H1 (cell line): ENCODE measurements around the gene SWT1. TPM values are rescaled to one million over a fixed set of nuclear protein-coding genes. Genes with fewer than 3 reads are reported as not detected.

Experiments
- CTCF ChIA-PET: fragments of 300-600 bp; sonication (Branson Sonifier 250); formaldehyde crosslinking; loops from one replicate; lab custom pipeline; 2021; ENCODE audit not compliant: partially characterized antibody; lab: Charles Lee
- POLR2A ChIA-PET: fragments of 300-600 bp; sonication (Branson Sonifier 250); formaldehyde crosslinking; loops from one replicate; lab custom pipeline; 2021; ENCODE audit warnings: inconsistent platforms; ENCODE audit not compliant: partially characterized antibody; lab: Charles Lee
- DNase-seq, 2 experiments: peaks; one replicate each; pipeline versions ENCODE4 v3.0.0 to v3.0.0-alpha.2; 2010 to 2022; ENCODE audit warnings: low spot score in 2 of 2, low read depth in 1 of 2, mixed read lengths in 1 of 2
- FAIRE-seq: peaks from 2 replicates; lab custom pipeline; 2011; peaks lifted over from hg19 to GRCh38; lab: Jason Lieb, UNC
- H2AFZ ChIP-seq: 2 replicates; pipeline ENCODE4 v1.8.1; 2012; ENCODE audit warnings: low read length, inconsistent platforms
- H2AK5ac ChIP-seq: 2 replicates; pipeline ENCODE4 v1.6.1; 2013; ENCODE audit warnings: low read depth, low read length
- H2BK120ac ChIP-seq: replicated peaks from 2 replicates; pipeline ENCODE3; 2013; ENCODE audit warnings: low read depth, low read length, inconsistent platforms
- H2BK12ac ChIP-seq: 2 replicates; pipeline ENCODE4 v1.6.1; 2013; ENCODE audit warnings: low read depth, low read length
- H2BK15ac ChIP-seq: 2 replicates; pipeline ENCODE4 v1.6.1; 2013; ENCODE audit warnings: low read length
- H2BK20ac ChIP-seq: 2 replicates; pipeline ENCODE4 v1.6.1; 2013; ENCODE audit warnings: low read length
- H2BK5ac ChIP-seq: 2 replicates; pipeline ENCODE4 v1.6.1; 2013; ENCODE audit warnings: low read depth, low read length
- H3K14ac ChIP-seq: 2 replicates; pipeline ENCODE4 v1.6.1; 2013; ENCODE audit warnings: inconsistent platforms; ENCODE audit not compliant: insufficient read length
- H3K18ac ChIP-seq: 2 replicates; pipeline ENCODE4 v1.6.1; 2013; ENCODE audit warnings: low read length; ENCODE audit errors: extremely low read depth
- H3K23ac ChIP-seq: 2 replicates; pipeline ENCODE4 v1.6.1; 2013; ENCODE audit warnings: inconsistent platforms; ENCODE audit not compliant: insufficient read length
- H3K23me2 ChIP-seq: 2 replicates; pipeline ENCODE4 v1.6.1; 2013; ENCODE audit warnings: low read depth, low read length
- H3K27ac ChIP-seq: 2 replicates; pipeline ENCODE4 v1.6.1; 2011; ENCODE audit warnings: low read depth, low read length, inconsistent platforms
- H3K27me3 ChIP-seq, 4 experiments: replicated peaks in 1 of 4; 1 replicate in 1 of 4; 2 replicates in 3 of 4; pipeline versions ENCODE4 v1.6.1 to v1.8.1; 2011 to 2013; ENCODE audit warnings: low read length in 3 of 4, mild to moderate bottlenecking in 3 of 4, inconsistent platforms in 2 of 4, mixed read lengths in 2 of 4, moderate library complexity in 1 of 4; ENCODE audit not compliant: control insufficient read depth in 3 of 4, insufficient read depth in 3 of 4; ENCODE audit errors: extremely low read depth in 1 of 4
- H3K36me3 ChIP-seq, 4 experiments: 2 replicates each; pipeline versions ENCODE4 v1.6.1 to v1.8.1; 2011 to 2013; ENCODE audit warnings: mild to moderate bottlenecking in 4 of 4, low read length in 3 of 4, moderate library complexity in 2 of 4, control low read depth in 1 of 4, inconsistent platforms in 1 of 4; ENCODE audit not compliant: insufficient read depth in 4 of 4, control insufficient read depth in 2 of 4
- H3K4ac ChIP-seq: replicated peaks from 2 replicates; pipeline ENCODE3; 2013; ENCODE audit warnings: low read length, low read depth, mixed read lengths, inconsistent platforms; ENCODE audit not compliant: insufficient read length
- H3K4me1 ChIP-seq, 4 experiments: replicated peaks in 1 of 4; 1 replicate in 1 of 4; 2 replicates in 3 of 4; pipeline versions ENCODE4 v1.6.1 to v1.8.1; 2011 to 2013; ENCODE audit warnings: low read length in 3 of 4, inconsistent platforms in 2 of 4, mixed read lengths in 1 of 4; ENCODE audit not compliant: insufficient read depth in 4 of 4, control insufficient read depth in 3 of 4
- H3K4me2 ChIP-seq, 2 experiments: 2 replicates each; pipeline versions ENCODE4 v1.6.1 to v1.8.1; 2011 to 2013; ENCODE audit warnings: low read depth in 2 of 2, low read length in 2 of 2, control low read depth in 1 of 2, inconsistent platforms in 1 of 2, mild to moderate bottlenecking in 1 of 2; ENCODE audit not compliant: insufficient read depth in 1 of 2
- H3K4me3 ChIP-seq, 4 experiments: fragments of 200-600, 300-600 bp in 1 of 4; sonication (generic), shearing (Covaris generic), sonication (Bioruptor Twin) in 1 of 4; 2 replicates each; pipeline versions ENCODE4 v1.5.1 to v1.8.1; 2011 to 2016; ENCODE audit warnings: low read length in 4 of 4, low read depth in 3 of 4, control low read depth in 2 of 4, inconsistent platforms in 2 of 4, mild to moderate bottlenecking in 2 of 4, mixed read lengths in 1 of 4, moderate library complexity in 1 of 4; ENCODE audit not compliant: insufficient read depth in 2 of 4; ENCODE audit errors: extremely low read depth in 1 of 4
- H3K56ac ChIP-seq: replicated peaks from 2 replicates; pipeline ENCODE3; 2013; ENCODE audit warnings: low read depth, mild to moderate bottlenecking, mixed read lengths, low read length, inconsistent platforms; ENCODE audit not compliant: insufficient read length
- H3K79me1 ChIP-seq: 2 replicates; pipeline ENCODE4 v1.6.1; 2013; ENCODE audit warnings: low read depth, low read length, control low read depth
- H3K79me2 ChIP-seq, 2 experiments: 2 replicates each; pipeline versions ENCODE4 v1.6.1 to v1.8.1; 2012 to 2013; ENCODE audit warnings: low read length in 2 of 2, mild to moderate bottlenecking in 2 of 2, inconsistent platforms in 1 of 2; ENCODE audit not compliant: insufficient read depth in 2 of 2, control insufficient read depth in 1 of 2
- H3K9ac ChIP-seq, 4 experiments: replicated peaks in 1 of 4; 1 replicate in 1 of 4; 2 replicates in 3 of 4; pipeline versions ENCODE4 v1.6.1 to v1.8.1; 2011 to 2013; ENCODE audit warnings: low read depth in 3 of 4, low read length in 3 of 4, control low read depth in 2 of 4, mild to moderate bottlenecking in 2 of 4, moderate library complexity in 2 of 4, inconsistent platforms in 1 of 4; ENCODE audit errors: extremely low read depth in 1 of 4
- H3K9me3 ChIP-seq, 2 experiments: 2 replicates each; pipeline versions ENCODE4 v1.6.1 to v1.8.1; 2012 to 2013; ENCODE audit warnings: mild to moderate bottlenecking in 2 of 2, moderate library complexity in 2 of 2, control low read depth in 1 of 2, inconsistent platforms in 1 of 2, low read depth in 1 of 2, low read length in 1 of 2, mixed read lengths in 1 of 2; ENCODE audit not compliant: insufficient read depth in 2 of 2
- H4K20me1 ChIP-seq, 2 experiments: replicated peaks in 1 of 2; 2 replicates each; pipeline versions ENCODE3 to v1.8.1; 2011 to 2013; ENCODE audit warnings: inconsistent platforms in 2 of 2, low read length in 2 of 2, mild to moderate bottlenecking in 1 of 2; ENCODE audit not compliant: insufficient read depth in 2 of 2, control insufficient read depth in 1 of 2
- H4K5ac ChIP-seq: 2 replicates; pipeline ENCODE4 v1.6.1; 2013; ENCODE audit warnings: low read length, low read depth, mixed read lengths, inconsistent platforms; ENCODE audit not compliant: insufficient read length
- H4K8ac ChIP-seq: 2 replicates; pipeline ENCODE4 v1.8.0; 2013; ENCODE audit warnings: mild to moderate bottlenecking, moderate library complexity, low read length, inconsistent platforms; ENCODE audit not compliant: insufficient read depth; ENCODE audit errors: extremely low read depth
- H4K91ac ChIP-seq: replicated peaks from 2 replicates; pipeline ENCODE3; 2013; ENCODE audit warnings: low read length, mixed read lengths, inconsistent platforms; ENCODE audit not compliant: insufficient read length
- BRCA1 ChIP-seq: IDR thresholded peaks from 2 replicates; pipeline ENCODE4 v1.6.1; 2012; ENCODE audit warnings: low read depth, low read length, improper control_type of control experiment
- CHD1 ChIP-seq: IDR thresholded peaks from 2 replicates; pipeline ENCODE4 v1.6.1; 2012; ENCODE audit warnings: low read depth, low read length, improper control_type of control experiment
- CREB1 ChIP-seq: IDR thresholded peaks from 2 replicates; pipeline ENCODE4 v1.6.1; 2012; ENCODE audit warnings: inconsistent platforms
- CTCF ChIP-seq, 3 experiments: IDR thresholded peaks; 1 replicate in 2 of 3; 2 replicates in 1 of 3; pipeline versions ENCODE4 v1.5.1 to v1.6.1; 2011; ENCODE audit warnings: low read length in 3 of 3, mild to moderate bottlenecking in 3 of 3, inconsistent platforms in 2 of 3, low read depth in 1 of 3, moderate library complexity in 1 of 3; ENCODE audit not compliant: insufficient read depth in 1 of 3; ENCODE audit errors: control extremely low read depth in 1 of 3
- EZH2 ChIP-seq: fragments of 200-600 bp; sonication (generic); IDR thresholded peaks from 2 replicates; pipeline ENCODE4 v1.7.1; 2012; ENCODE audit warnings: low read depth, mild to moderate bottlenecking, moderate library complexity, low read length, inconsistent platforms; ENCODE audit not compliant: severe bottlenecking
- JUND ChIP-seq: IDR thresholded peaks from 2 replicates; pipeline ENCODE4 v1.6.1; 2011; ENCODE audit warnings: mild to moderate bottlenecking, improper control_type of control experiment, low read length
- KDM1A ChIP-seq: fragments of 200-600, 300-600 bp; sonication (generic); IDR thresholded peaks from 2 replicates; pipeline ENCODE4 v1.7.1; 2016; ENCODE audit warnings: mild to moderate bottlenecking, low read length, borderline replicate concordance
- KDM4A ChIP-seq: IDR thresholded peaks from one replicate; pipeline ENCODE4 v1.7.1; 2012; ENCODE audit warnings: low read depth, mild to moderate bottlenecking, moderate library complexity, low read length, inconsistent platforms; ENCODE audit not compliant: severe bottlenecking
- MAFK ChIP-seq: IDR thresholded peaks from 2 replicates; pipeline ENCODE4 v1.6.1; 2012; ENCODE audit warnings: low read depth, mild to moderate bottlenecking, improper control_type of control experiment, low read length
- NANOG ChIP-seq: IDR thresholded peaks from 2 replicates; pipeline ENCODE4 v1.6.1; 2011; ENCODE audit warnings: low read length, low read depth, mild to moderate bottlenecking, inconsistent platforms; ENCODE audit not compliant: insufficient read depth, poor library complexity, severe bottlenecking
- TEAD4 ChIP-seq: IDR thresholded peaks from 2 replicates; pipeline ENCODE4 v1.6.1; 2012; ENCODE audit warnings: low read depth, low read length, inconsistent platforms, mixed read lengths
- WGBS, 2 experiments: shearing (Covaris generic) in 1 of 2; methylation state at CpG; one replicate each; pipeline versions ENCODE4 v1.1.6 to v1.1.7; 2013 to 2015; ENCODE audit warnings: low lambda C conversion rate in 2 of 2, mixed read lengths in 2 of 2, inconsistent platforms in 1 of 2, low coverage in 1 of 2, missing lambda C conversion rate in 1 of 2; ENCODE audit not compliant: insufficient replicate concordance in 2 of 2, insufficient coverage in 1 of 2, insufficient read length in 1 of 2; ENCODE audit errors: extremely low coverage in 1 of 2, missing lambda C conversion rate in 1 of 2; 5-methylcytosine and 5-hydroxymethylcytosine counted together
- polyA plus RNA-seq, 7 experiments: library from polyadenylated mRNA; depleted of rRNA in 3 of 7; stranded (reverse) in 5 of 7; unstranded in 2 of 7; fragments of >200 nt in 5 of 7; fragments of 200-250 nt in 2 of 7; gene quantifications; 1 replicate in 5 of 7; 2 replicates in 1 of 7; 4 replicates in 1 of 7; pipeline versions ENCODE4 v1.2.1 to v1.2.3, GENCODE V29; 2011 to 2013; ENCODE audit warnings: missing spikeins in 2 of 7, mixed read lengths in 2 of 7
- total RNA-seq: library from RNA; stranded (reverse); fragmentation: NEBNext Ultra II Directional; extraction: Animal tissue kit (Norgen Biotek cat#: 25700); gene quantifications from 2 replicates; pipeline ENCODE4 v1.2.1, GENCODE V29; 2021

The SWT1 gene
- total and polyA plus RNA-seq, 2 of the 8 experiments (the other 6 are each of a cell fraction or from before 2014, with no cell fraction given), result 1.4 to 6.2 TPM

DNA sequence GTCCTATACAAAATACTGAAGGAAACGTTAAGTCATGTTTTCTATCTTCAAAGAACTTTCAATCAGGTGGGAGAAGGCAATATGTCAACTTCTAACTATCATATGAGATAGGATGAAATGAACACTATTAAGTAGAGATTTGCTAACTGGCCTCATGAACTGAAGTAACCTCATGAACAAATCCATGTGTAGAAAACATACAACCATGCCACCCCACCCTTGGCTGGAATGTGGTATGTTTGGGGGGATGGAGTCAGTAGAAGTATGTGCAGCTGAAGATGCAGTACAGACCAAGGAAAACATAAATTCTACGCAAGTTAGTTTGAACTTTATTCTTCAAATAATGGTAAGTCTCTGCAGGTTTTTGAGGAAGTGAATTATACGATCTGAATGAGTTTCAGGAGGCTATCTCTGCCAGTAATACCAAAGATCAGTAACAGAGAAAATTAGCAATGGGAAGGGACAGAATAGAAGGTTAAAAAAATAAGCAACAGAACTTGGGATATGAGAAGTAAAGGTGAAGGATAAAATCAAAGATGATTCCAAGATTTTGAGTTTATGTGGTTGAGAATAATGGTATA is 4.7 kb upstream of the SWT1 start:
- H3K4me3 ChIP-seq, result no peak overlapping the region
- no peak overlapping the region for H2BK15ac ChIP-seq
- H3K4me2 ChIP-seq, result no peak overlapping the region
- H2BK12ac ChIP-seq, result no peak overlapping the region
- no peak overlapping the region for H3K9ac ChIP-seq
- no peak overlapping the region for H2BK5ac ChIP-seq
- H4K5ac ChIP-seq, result no peak overlapping the region
- H3K23ac ChIP-seq, result no peak overlapping the region
- H3K27me3 ChIP-seq, result no peaks in the 10 kb centered on the region
- H3K56ac ChIP-seq, result no peak overlapping the region
- H4K20me1 ChIP-seq, result no peaks in the 10 kb centered on the region
- H3K18ac ChIP-seq, result no peak overlapping the region
- no peak for FAIRE-seq
- H2AK5ac ChIP-seq, result no peak overlapping the region
- CTCF ChIA-PET, result interaction anchor here (0.6 kb wide), 1 partner anchor 216 kb away, joined by 3 read pairs; no protein-coding TSS in a partner anchor
- no peak overlapping the region for H4K91ac ChIP-seq
- no peaks in the 10 kb centered on the region for H3K9me3 ChIP-seq
- WGBS, 2 experiments, result 89% methylated on average over 3 of the region's 3 CpGs; no CpG with 5 or more reads in 1 of the 2 experiments
- no peak overlapping the region for H2BK120ac ChIP-seq
- H4K8ac ChIP-seq, result no peak overlapping the region
- H3K14ac ChIP-seq, result no peak overlapping the region
- no peaks in the 10 kb centered on the region for H3K79me1 ChIP-seq
- no peak for DNase-seq
- peaks cover 0 to 21% (median 5%) of the 10 kb centered on the region in 4 experiments; a peak in 3 of 8 replicates for H3K36me3 ChIP-seq
- no peak overlapping the region for H2AFZ ChIP-seq
- no peaks in the 10 kb centered on the region; a peak in 3 of 7 replicates for H3K4me1 ChIP-seq
- no peak overlapping the region for H3K4ac ChIP-seq
- H3K79me2 ChIP-seq, result peaks cover 0 to 13% of the 10 kb centered on the region in 2 experiments; a peak in 2 of 4 replicates
- no peak overlapping the region for H3K27ac ChIP-seq
- POLR2A ChIA-PET, result no interaction called here
- peaks cover 6% of the 10 kb centered on the region; the same call in 1 of the 2 replicates for H3K23me2 ChIP-seq
- H2BK20ac ChIP-seq, result no peak overlapping the region
- TF ChIP-seq KDM1A (no peak), MAFK (no peak), JUND (no peak), TEAD4 (no peak), EZH2 (no peak), CTCF (IDR thresholded peaks at IDR 0.05; ENCODE audit: control extremely low read depth in 1 of 3, insufficient read depth in 1 of 3, low read depth in 1 of 3, low read length in 3 of 3) (no peak), BRCA1 (no peak), CHD1 (no peak), KDM4A (no peak), CREB1 (no peak), NANOG (no peak)
